Measurements from ENCODE around the gene SRSF9.

GRCh38 chr12:120463712-120464111, 5.8 kb downstream of the SRSF9 start:
- TF ChIP-seq CTCF (IDR thresholded peaks at IDR 0.05; ENCODE audit: low read length) (no peak), EZH2 (IDR thresholded peaks at IDR 0.05; ENCODE audit: borderline replicate concordance, low read length) (no peak)
